Activated CD4-positive, alpha-beta T cell treated with anti-CD3 and anti-CD28 coated beads, Interleukin-2, amount 50 U/mL, for 16 hours (primary cell): ENCODE measurements around the gene MRPS7.
"Not testable (repeated sequence)": the region's sequence is repeated elsewhere in the genome, so short reads cannot be mapped to it uniquely, and the experiment has no call there.

ENCODE experiments used
- DNase-seq: peaks from one replicate; pipeline ENCODE4 v3.0.0-alpha.2; 2020

The MRPS7 gene

GRCh38 chr17:75244133-75244866, 17.4 kb upstream of the MRPS7 start:
- no peak for DNase-seq

DNA sequence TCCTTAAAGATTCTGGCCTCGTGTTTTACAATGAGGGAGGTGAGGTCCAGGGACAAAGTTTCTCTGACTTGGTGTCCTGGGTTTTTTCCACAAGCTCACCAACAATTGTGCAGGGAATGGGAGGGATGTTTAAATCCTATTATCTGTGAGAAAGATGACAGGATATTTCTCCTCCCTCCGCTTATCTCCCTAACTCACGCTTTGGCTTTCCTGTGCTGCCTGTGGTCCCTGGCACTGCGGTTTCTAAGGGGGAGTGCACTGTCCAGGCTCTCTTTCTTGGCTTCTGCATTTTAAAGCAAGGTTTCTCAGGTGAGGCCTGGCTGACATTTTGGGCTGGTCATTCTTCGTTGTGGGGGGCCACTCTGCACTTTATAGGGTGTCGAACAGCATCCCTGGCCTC, 16.7 kb upstream of the MRPS7 start:
- no peak for DNase-seq

DNA sequence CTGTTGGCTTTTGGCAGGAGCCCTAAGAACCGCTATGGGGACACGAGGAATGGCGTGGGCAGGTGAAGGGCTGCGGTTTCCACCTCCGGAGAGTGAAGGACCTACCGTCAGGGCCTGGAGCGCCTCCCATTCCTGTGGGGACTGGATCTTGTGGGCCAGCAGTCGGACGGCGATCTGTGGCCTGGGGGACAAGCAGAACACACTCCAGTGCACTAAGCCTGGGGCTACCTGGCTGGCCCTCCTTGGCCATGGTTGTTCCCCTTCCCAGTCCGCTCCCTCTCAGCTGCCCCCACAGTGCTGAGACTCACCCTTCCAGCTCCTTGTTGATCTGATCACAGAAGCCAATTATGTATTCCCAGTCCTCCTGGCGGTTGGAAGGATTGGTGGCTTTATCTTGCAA, 15.3 kb upstream of the MRPS7 start:
- no peak for DNase-seq

GRCh38 chr17:75249564-75249963, 12.1 kb upstream of the MRPS7 start:
- no peak for DNase-seq

GRCh38 chr17:75250009-75250471, 11.6 kb upstream of the MRPS7 start:
- peak; percentile 87 for DNase-seq

GRCh38 chr17:75252039-75252816, 9.5 kb upstream of the MRPS7 start:
- no peak for DNase-seq

- not testable (repeated sequence) for DNase-seq
Observed at GRCh38 chr17:75255954-75256698, 5.6 kb upstream of the MRPS7 start.

DNA sequence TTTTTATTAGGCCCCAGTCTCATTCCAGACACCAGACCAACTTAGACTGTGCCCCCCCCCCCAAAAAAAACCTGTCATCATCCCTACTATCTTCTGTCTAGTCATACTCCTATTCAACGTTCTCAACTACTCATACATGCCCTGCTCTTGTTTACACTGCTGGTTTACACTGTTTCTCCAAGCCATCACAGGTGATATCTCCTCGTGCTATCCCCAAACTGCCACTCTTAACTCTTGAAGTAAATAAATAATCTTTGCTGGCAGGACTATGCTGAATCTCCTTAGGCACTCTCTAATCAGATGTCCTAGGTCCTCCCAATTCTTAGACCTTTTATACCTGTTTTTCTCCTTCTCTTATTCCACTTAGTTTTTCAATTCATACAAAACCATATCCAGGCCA, 4.5 kb upstream of the MRPS7 start:
- not testable (repeated sequence) for DNase-seq

- peak; percentile 51 for DNase-seq
Observed at GRCh38 chr17:75260641-75261335, 891 bp upstream of the MRPS7 start.

GRCh38 chr17:75262112-75262606, 480 bp downstream of the MRPS7 start:
- DNase-seq, result no peak

GRCh38 chr17:75263055-75263454, 1.4 kb downstream of the MRPS7 start:
- no peak for DNase-seq

- DNase-seq, result no peak
Observed at GRCh38 chr17:75265614-75266315, 4.1 kb downstream of the MRPS7 start.

DNA sequence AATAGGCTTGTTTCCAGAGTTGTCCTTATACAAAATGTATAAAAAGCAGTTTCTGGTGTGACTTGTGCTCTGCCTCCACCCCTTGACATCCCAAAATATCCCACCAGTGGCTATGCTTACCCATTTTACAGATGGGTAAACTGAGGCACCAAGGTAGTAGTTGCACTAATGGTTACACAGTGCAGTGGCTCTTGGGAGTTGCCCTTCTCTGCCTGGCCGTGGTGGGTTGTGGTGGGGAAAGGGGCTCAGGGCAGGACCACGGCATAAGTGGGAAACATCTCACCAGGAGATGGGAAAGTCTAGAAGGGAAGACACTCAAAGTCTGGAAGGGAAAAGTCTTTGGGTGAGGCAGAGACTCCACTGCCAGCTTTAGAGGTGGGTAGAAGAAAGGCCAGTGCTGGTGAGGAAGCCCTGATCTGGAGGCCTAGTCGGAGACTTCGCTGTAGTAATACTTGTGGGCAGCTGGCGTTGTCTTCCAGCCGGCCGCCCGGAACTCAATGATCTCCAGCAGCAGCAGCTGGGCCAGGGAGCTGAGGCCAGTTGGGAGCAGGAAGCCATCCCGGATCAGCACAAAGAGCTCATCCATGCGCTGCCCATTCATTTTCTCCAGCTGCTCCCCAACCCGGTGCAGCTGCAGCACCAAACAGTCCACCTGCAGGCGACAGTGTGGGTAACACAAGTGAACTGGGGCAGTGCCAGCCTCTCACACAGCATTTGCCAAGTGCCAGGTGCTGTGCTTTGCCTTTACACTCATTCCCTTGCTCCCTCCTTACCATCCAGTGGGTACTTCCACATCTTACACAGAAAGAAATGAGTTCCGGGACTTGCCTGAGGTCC, 4.9 kb downstream of the MRPS7 start:
- DNase-seq, result no peak

GRCh38 chr17:75267153-75267410, 5.4 kb downstream of the MRPS7 start:
- DNase-seq, result no peak

DNA sequence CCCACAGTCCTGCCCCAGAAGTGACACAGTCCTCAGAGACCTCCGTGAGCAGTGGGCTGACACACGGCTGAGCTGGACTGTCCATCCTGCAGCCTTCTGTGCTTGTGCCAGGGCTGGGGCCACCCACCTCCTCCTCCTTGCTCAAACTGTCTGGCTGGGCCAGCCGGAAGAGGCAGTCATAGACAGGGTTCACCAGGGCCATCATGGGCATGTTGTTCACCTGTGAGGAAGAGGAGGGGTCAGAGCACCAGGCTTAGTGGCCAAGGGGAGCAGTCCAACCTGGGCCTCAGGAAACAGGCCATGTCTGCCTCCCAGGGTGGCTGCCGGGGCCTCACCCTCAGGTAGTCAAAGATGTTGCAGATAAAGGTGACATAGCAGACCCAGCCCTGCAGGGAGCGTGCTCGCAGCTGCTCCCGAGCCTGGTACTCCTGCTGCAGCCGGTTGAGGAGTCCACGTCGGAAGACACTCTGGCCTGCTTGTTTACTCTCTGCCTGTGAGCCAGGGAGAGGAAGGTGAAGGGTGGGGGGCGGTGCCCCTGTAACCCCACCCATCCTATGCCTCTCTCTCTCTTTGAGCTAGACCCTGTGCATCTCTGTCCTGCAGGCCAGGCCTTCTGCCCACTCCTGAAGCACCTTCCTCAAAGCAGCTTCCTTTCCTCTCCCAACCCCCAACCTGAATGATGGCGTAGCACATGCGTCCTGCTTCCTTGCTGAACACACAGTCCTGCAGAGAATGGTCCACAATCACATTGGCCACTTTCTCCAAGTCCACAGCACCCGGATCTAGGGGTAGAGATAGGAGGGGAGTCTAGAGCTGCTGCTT, 5.9 kb downstream of the MRPS7 start:
- no peak for DNase-seq

- no peak for DNase-seq
Observed at GRCh38 chr17:75269844-75270217, 8.2 kb downstream of the MRPS7 start.

DNA sequence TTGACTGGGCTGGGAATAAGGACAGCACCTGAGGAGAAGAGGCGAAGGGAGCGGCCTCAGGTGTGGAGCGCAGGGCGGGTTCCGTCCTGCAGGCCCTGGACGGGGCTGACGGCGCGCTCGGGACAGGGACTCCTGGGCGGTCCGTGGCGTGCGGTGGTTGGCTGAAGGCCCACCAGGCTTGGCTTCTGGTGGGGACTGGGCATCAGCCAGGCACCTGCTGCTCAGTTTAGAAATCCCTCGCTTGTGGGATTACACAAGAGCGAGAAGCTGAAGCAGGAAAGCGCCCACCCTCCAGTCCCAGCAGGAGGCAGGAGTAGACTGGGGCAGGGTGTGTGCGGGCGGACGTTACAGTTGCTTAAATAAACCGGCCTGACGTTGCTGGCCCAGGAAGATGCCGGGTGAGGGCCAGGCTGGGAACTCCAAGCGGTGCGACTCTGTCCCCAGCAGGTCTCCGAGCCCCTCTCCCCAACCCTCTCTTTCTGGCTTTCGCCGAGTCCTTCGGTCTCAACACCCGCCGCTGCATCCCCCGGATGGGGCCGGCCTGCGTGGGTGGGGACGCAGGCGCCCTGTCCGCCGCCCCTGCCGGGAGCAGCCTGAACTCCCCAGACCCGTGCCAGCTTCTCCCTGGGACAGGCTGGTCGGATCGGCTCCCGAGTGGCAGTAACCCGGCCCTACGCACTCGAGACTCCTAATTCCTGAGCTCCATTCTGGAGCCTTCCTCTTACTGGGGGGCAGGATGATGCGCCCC, 8.7 kb downstream of the MRPS7 start:
- peak; percentile 60 for DNase-seq

DNA sequence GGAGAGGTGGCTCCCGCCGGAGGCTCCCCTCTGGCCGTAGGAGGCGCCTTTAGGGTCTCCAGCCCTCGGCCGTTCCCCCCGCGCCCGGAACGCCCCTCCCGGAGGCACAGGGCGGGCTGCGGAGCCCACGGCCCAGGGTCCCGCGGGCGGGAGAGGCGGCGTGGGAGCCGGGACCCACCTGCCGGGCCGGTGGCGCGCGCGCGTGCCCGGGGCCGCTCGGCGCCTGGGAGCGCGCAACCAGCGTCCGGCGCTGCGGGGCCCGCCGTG, 9.2 kb downstream of the MRPS7 start, which contains the start of gene MIF4GD:
Gene MIF4GD (minus strand): TSS at position 266 of the 267 bp plus-strand sequence. CDS start 1,036 bp downstream, outside the sequence.
- DNase-seq, result no peak

GRCh38 chr17:75271233-75271954, 9.7 kb downstream of the MRPS7 start:
- peak; percentile 90 for DNase-seq
